Adrenal gland (tissue), 5 donors: ENCODE measurements around the gene RALY.

Source experiments
- POLR2A ChIP-seq, 2 donors: fragments of 450-650 bp; IDR thresholded peaks; one replicate each; pipeline ENCODE4 v1.6.1; 2017; ENCODE audit warnings: antibody characterized with exemption in 2 of 2, mild to moderate bottlenecking in 2 of 2, moderate library complexity in 1 of 2
- TF ChIP-seq, protein P1 (sequence below), 6 experiments: fragments of 450-650 bp in 4 of 6; fragments of 200-600 bp in 2 of 6; sonication (generic) in 1 of 6; IDR thresholded peaks; 1 replicate in 5 of 6; 2 replicates in 1 of 6; pipeline versions ENCODE4 v1.5.1 to v1.8.0; 2016 to 2021; ENCODE audit warnings: antibody characterized with exemption in 6 of 6, mild to moderate bottlenecking in 2 of 6, moderate library complexity in 1 of 6
- donor health status: DM: no; HTN: no; CAD: no.

DNA sequence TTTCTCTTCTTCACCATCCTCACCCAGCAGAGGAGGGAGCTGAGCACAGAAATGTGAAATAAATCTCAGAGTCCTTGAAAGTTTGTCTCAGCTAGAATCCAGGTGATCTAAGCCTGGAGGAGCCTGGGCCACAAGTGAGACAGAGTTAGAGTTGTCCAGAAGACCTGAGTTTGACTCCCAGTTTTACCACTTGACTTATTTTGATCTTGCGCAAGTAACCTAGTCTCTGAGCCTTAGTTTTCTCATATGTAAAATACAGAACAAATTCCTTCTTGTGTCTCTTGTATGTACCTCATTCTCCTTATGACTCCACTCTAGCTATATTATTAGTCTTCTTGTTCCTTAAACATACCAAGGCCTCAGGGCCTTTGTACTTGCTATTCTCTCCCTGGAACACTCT is 36.7 kb downstream of the RALY start:
- TF ChIP-seq, protein P1, sequence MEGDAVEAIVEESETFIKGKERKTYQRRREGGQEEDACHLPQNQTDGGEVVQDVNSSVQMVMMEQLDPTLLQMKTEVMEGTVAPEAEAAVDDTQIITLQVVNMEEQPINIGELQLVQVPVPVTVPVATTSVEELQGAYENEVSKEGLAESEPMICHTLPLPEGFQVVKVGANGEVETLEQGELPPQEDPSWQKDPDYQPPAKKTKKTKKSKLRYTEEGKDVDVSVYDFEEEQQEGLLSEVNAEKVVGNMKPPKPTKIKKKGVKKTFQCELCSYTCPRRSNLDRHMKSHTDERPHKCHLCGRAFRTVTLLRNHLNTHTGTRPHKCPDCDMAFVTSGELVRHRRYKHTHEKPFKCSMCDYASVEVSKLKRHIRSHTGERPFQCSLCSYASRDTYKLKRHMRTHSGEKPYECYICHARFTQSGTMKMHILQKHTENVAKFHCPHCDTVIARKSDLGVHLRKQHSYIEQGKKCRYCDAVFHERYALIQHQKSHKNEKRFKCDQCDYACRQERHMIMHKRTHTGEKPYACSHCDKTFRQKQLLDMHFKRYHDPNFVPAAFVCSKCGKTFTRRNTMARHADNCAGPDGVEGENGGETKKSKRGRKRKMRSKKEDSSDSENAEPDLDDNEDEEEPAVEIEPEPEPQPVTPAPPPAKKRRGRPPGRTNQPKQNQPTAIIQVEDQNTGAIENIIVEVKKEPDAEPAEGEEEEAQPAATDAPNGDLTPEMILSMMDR (IDR thresholded peaks at IDR 0.05): no peak
- no peak for TF ChIP-seq POLR2A (IDR thresholded peaks at IDR 0.05)
